LHCN-M2 (cell line): ENCODE data around the gene GALNT9. TPM values are rescaled to one million over a fixed set of nuclear protein-coding genes. Genes with fewer than 3 reads are reported as not detected.

Source experiments
- DNase-seq: peaks from one replicate; pipeline ENCODE4 v3.0.0-alpha.2; 2012; ENCODE audit warnings: low read depth
- total RNA-seq: library from RNA; depleted of rRNA; stranded (reverse); fragments of >200 nt; gene quantifications from 2 replicates; pipeline ENCODE4 v1.2.3, GENCODE V29; 2014

The GALNT9 gene
- total RNA-seq, 1 experiment from 2014 or later = 0.63 TPM

DNA sequence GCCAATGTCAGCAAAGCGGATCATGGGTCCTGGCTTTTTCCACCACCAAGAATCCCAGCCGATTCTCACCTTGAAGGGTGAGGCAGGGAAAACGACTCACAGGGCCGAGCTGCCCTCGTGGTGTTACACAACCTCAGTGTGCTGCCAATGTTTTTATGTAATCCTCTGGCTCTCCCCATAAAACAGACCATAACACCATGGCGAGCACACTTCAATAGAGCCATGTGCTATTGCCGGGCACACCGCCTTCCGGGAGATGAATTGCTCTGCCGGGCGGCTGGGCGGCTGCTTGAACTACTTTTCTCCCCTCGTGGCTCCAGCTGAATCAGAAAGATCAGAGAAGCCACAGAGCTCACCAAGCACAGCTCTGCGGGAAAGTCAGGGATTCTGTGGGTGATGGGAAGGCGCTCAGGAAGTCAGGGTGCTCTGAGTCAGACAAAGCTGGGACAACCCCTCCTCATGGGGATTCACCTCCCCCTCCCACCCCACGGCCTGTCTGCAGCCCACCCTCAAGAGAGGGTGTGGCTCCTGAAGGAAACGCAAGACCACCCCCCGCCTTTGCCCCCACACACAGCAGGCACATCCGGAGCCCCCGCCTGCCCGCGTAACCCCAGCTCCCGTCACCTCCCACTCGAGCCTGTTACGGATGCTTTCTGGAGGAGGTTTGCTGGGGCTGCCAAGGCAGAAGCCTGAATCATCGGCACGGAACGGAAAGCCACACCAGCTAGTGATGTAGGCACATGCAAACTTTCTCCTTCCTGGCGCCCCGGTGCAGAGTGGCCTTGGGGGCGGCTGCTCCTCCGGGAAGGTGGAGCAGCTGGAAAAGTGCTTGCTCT is 1.8 kb downstream of the GALNT9 start:
- peak; percentile 66 for DNase-seq

DNA sequence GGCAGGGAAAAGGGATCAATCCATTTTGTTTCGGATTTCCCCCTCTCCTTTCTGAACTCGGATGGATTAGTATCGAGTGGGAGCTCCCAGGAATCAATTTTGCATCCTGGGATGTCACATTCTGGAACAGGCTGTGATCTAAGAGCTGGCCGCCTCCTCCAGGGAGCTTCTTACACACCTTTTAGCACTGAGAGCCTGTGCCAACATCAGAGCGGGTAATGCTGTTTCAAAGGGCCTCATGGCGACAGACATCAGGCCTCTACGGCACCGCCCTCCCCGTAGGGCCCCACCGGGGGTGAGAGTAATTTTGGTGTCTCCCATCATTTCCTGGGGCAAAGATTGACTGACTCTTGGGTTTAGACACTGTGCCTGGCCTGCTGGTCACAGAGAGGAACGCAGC is 2.7 kb downstream of the GALNT9 start:
- no peak for DNase-seq

DNA sequence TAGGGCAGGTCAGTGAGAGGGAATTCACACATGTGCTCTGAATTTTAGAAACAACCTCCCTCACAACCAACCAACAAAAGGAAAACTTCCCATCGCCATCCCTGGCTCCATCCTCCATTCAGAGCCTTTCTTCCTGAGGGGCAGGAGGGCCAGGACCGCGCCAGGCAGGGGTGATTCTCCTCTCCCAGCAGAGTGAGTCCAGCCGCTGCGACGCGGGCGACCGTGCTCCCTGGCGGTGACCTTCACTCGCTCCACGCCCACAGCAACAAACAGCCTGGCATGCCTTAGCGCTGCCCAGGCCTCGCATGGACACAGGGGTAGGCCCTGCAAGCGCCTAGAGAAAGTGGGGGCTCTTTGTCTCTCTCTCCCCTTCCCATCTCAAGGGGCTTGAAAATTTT is 3.7 kb downstream of the GALNT9 start:
- DNase-seq = no peak

DNA sequence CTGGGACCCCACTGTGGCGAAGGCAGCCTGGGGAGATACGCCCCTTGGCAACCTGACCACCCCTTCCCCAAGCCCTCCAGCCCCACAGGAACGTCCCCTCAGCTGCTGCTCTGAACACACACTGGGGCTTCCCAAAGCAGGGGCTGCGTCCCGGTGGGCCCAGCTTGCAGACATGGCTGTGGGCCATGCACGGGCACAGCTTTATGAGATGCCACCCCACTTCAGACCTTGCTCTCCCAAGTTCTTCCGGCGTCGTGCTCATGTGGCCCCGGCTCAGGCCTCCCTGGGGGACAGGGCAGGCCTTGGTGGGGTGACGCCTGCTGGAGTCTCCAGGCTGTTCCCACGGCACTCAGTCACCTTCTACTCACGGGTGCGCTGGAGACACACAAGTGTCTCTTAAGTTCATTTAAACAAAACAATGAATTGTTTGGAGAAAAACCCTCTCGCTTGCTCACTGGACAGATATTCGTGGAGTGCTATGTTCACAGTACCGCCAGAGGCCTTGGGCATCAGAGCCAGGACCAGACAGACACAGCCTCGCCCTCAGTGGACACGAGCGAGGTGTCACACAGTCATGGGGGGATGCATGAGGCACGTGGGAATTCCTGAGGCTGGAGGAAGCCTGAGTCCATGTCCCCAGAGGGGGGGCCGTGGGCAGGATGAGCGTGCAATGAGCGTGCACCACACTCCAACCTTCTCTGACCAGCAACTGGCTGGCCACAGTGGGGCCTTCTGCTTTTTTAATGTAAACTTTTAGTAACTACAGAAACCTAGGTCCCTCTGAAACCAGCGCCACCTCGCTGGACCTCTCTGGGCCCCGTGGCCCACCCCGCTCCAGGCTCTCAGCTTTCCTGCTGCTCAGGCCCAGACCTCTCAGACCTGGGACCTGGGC is 4.3 kb downstream of the GALNT9 start:
- DNase-seq = no peak

DNA sequence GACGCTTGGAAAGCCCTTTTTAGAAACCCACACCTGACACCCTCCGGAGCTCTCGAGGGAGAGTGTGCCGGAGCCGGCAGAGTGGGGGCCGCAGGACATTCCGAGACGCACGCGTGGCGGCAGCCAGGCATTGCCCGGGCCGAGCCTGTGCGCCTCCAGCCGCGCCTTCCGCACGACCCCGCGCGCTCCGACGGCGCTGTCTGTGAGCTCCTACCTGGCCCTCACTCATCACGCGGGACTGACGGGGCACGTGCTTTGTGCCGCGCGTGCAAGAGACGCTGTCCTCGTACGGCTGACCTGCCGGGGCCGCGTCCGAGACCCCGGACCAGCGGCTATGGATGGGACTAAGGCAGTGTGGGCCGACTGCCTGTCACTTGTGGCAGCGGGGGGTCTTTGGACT is 5.2 kb downstream of the GALNT9 start:
- DNase-seq = no peak

DNA sequence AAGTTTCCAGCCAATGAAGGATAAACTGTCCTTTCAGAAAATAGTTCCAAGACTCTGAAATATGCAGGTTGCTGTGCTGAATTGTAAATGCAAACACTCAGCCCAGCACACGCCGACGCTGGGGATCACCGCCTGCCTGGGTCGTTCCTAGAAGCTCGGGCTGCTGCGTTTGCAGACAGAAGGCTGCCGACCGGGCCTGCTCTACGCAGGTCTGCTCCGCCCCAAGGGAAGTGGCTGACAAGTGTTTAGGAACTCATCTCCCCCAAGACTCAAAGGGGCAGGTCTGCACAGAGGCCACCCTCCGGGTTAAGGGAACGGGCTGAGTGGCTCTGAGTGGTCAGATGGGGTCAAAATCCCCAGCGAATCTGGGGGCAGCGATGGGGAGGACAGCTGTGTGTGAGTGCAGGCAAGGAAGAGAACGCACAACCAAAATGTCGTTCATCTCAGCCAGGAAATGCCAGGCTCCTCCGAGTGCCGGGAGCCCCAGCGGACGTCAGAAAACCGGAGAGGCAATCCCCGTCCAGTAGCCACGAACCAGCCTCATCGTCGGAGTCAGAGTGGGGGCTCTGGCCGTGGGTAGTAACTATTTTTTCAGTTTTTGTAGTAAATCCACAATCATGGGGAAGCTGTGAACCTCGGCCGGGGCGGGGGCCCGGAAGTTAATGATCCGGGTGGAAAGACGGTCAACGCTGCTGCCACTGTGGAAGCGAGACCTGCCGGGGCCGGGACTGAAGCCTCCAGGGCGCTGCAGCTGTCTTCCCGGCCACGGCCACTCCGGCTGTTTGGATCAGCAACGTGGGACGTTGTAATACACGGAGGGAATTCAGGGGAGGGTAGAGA is 6.0 kb downstream of the GALNT9 start:
- DNase-seq = no peak

DNA sequence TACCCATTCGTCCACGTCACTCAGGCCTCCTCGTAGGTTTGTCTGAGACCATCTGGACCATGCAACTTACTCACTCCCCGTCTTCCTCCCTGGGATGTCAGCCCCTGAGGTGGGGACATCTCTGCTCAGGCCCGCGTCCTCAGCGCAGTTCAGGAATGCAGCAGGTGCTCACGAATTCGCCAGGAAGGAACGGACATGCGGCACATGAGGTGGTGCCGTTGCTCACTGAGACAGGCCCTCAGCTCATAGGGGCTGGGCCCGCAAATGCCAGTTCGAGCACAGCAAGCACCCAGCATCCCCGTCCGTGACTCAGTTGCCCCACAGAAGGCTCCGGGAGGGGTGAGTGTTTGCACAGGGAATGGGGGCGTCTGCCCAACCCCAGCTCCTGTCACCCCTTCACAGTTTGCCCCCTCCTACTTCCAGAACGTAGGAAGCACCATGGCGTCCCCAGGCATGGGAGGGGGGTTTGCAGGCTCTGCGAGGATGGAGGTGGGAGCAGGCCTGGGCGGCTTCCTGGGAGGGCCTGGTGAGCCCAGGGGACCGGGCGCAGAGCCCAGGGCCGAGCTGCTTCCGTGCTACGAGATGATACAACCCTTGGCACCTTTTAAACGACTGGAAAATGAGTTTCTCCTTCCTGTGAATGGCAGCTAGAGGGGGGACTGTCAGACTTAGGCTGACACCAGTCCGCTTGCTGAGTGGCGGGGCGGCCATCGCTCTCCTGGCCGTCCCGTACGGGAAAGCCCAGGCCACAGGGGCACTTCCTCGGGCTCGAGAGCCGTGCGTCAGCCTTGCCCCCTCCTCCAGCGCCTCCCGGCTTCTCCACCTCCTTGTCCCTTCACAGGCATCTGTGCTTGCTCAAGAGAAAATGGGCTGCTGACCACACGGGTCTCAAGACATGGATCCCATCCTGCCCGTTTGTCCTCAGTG is 6.9 kb downstream of the GALNT9 start:
- DNase-seq = no peak

DNA sequence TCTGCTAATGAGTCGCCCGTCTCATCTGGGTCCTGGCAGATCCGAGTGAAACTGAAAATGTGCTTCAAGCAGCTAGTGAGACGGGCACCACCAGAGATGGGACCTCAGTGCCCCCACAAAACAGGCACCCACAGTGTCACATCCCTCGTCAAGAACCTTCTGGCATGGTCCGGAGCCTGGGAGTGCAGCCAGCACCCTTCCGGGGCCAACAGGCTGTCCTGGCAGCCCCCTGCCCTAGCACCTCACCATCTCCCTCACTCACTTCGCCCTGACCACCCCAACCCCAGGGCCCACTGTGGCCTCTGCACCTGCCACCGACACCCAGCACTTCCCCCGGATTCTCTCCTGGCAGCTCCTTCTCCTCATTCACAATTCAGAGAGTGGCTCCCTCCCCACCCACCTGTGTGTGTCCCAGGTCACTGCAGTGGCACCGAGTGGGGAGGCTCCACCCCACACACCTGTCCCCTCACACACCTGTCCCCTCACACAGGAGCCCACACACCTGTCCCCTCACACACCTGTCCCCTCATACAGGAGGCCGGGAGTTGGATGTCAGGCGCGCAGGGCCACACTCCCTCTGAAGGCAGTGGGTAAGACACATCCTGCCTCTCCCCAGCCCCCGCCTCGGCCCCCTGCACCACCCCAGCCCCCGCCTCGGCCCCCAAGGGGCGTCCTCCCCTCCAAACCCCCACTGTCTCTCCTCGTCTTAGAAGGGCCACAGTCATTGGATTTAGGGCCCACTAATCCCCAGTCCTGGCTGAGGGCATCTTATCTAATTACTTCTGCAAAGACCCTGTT is 7.9 kb downstream of the GALNT9 start:
- no peak for DNase-seq

DNA sequence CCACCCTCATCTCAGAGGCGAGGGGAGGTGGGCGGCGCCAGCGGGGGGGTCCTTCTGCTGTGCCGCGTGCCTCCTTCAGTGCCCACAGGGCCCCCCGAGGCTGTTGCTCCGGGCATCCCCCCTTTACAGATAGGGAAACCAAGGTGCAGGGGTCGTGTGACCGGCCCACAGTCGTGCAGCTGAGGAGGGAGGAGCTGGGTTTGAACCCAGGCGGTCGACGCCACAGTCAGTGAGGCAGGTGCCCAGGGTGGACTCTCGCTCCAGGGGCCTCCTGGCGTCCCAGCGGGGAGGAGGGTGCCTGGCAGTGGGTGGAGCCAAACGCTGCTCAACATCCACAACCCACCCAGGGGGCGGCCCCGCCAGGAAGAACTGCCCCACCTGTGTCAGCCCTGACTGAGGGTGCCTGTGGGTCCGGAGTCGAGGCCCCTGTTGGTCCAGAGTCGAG is 8.6 kb downstream of the GALNT9 start:
- no peak for DNase-seq

DNA sequence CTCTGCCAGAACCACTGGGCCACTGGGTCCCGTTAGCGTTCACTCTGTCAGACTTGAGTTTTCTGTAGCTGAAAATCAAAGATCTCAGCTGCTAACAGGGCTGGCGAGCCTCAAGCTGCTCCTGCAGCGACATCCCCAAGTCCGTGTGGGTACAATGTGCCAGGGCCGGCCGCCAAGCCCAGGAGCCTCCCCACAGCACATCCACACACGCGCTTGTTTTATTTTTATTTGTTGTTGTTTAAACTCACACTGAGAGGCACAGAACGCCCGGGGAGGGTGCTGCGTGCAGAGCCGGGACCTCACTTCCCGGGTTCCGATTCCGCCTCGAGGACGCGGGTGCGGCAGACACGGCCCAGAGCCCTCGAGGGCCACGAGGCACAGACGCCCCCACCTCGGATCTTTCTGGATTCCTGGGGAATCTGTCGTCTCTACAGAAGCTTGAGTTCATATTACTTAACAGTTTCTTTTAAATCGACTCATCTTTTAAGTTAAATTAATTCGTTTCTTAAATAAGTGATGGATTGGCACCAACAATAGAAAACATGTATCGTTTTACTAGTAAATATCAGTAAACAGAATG is 9.3 kb downstream of the GALNT9 start:
- no peak for DNase-seq

DNA sequence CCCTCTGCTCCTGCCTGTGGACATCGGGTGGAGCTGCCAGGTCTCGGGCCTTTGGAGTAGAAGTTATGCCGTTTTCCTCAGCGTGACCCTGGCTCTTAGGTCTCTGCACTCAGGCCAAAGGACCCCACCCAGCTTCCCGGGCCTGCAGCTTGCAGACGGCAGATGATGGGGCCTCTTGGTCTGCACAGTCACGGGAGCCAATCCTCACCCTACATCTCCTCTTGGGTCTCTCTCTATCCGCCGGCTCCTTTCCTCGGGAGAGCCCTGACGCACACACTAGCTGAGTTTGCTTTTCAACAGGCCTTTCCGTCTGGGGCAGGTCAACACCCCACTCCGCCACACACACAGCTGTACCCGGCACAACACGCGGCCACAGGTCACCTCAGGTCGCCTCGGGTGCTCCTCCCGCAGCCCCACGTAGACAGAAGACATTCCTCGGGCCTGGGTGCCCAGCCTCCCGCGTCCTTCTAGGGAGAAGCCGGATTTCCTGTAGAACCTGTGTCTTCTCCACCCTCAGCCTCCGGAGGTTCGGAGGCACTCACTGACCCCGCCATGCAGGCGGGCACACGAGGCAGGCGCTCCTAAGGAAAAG is 9.9 kb downstream of the GALNT9 start:
- no peak for DNase-seq

DNA sequence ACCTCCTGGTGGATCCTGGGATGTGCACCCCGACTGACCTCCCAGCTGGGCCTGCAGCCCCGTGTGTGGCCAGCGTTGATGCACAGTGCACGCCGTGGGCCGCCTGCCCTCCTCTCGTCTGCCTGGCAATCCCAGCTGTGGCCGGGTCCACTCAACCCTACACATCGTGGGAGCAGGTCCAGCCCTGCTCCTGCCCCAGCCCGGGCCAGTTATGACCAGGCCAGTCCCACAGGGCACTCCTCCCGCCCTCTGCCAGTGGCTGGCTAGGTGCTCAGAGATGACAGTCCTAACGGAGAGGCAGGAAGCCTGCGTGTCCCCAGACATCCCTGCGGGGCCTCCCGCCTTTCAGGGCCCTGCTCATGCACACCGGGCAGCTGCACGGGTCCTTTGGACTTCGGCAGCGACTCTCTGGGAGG is 10.8 kb downstream of the GALNT9 start:
- no peak for DNase-seq

DNA sequence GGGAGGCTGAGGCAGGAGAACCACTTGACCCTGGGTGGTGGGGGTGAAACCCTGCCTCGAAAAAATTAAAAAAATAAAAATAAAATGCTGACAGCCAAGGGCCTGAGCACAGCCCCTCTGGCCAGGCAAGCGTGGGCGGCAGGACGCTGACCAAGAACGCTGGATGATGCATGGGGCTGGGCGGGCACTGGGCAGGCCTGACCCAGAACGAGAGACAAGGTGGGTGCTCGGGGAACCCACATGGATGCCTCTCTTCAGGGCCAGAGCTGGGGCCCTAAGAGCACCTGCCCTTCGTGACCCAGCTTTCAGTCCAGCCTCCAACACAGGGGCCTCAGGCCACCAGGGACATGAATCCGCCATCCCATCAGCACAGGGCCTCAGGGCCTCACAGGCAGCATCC is 11.3 kb downstream of the GALNT9 start:
- DNase-seq = no peak

DNA sequence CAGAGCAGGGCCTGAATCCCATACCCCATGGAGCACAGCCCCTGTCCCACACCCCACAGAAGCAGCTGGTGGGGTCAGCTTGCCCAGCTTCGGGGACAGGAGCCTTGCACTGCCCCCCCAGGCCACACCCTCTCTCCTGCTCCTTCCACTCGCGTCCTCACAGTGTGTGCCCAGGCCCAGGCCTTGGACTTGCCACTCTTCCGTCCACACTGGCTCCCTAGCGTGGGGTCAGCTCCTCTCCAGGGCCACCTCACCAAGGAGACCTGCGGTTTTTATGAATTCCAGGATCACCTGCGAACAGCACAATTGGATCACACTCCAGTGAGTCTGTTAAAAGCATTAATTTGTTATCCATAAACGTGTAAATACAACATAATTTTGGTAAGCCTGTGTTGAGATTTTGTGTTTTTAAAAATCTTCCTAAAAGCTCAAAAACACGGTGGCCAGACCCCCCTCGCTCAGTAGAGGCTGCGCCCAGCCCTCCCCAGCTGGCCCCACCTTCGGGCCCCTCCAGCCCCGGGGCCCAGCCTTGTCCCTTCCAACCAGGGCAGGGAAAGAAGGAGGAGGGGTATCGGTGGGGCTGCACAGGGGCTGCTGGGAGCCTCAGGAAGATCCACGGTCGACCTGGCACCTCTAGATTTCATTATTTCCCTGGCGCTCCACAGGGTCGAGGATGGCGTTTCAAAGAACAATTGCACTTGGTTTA is 12.0 kb downstream of the GALNT9 start:
- no peak for DNase-seq

DNA sequence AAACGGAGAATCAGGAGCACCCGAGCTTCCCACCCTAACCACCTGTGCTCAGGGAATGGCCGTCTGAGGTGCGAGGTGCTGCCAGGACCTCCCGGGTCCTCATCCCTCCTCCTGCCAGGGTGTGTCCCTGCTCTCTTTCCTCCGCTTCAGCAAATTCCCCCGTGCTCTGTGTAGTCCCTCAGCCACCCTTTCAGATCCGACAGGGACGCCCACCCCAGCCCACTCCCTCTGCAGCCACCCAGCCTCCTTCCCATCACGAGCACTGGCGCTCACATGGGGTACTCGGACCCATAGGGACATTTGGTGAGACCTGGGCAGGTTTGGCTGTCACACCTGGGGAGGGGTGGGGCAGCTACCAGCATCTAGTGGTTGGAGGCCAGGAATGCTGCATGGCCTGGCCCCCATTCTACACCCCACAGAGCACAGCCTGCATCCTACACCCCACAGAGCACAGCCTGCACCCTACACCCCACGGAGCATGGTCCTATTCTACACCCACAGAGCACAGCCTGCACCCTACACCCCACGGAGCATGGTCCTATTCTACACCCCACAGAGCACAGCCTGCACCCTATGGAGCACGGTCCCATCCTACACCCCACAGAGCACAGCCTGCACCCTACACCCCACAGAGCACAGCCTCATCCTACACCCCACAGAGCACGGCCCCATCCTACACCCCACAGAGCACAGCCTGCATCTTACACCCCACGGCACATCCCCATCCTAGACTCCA is 12.7 kb downstream of the GALNT9 start:
- no peak for DNase-seq

DNA sequence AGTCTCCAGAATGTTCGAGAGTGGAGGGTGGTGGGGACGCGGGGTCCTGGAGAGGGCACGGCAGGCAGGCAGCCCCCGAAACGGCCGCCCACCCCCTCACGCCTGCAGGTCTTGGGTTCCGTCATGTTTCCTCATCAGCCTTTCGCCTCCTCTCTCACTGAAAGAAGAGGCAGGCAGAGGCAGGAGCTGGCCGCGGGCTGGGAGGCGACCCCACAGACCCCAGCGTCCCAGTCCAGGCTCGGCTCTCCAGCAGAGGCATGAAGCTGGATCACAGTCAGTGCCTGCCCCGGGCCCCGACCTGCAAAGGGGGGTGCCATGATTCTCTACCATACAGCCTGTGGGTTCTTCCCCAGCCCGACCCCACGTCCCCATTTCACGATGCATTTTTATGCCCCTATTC is 13.4 kb downstream of the GALNT9 start:
- no peak for DNase-seq

DNA sequence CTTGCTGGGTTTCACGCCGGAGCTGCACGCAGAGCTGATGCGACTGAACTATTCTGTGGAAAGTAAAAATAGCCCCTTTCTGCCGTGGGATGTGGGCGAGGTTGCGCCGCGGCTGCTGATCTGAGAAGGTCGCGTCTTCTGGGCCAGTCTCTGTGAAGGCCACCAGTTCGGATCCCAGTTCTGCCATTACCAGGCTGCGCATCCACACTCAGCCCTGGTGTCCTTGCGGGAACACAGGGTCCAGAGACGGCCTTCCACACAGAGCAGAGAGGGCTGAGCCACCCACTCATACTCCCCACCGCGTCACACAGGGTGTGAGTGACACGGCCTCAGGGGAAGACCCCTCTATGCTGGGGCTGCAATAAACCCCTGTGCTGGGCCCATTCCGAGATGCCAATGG is 13.9 kb downstream of the GALNT9 start:
- DNase-seq = no peak
